IgD-negative memory B cell (primary cell): ENCODE data around the gene SLK. TPM values are rescaled to one million over a fixed set of nuclear protein-coding genes. Genes with fewer than 3 reads are reported as not detected.

ENCODE experiments used
- H3K27ac Mint-ChIP-seq, 3 donors: one replicate each; pipeline ENCODE4 v1.8.0; 2020 to 2022; ENCODE audit warnings: mild to moderate bottlenecking in 3 of 3, mixed read lengths in 3 of 3, moderate library complexity in 1 of 3
- H3K27me3 Mint-ChIP-seq: one replicate; pipeline ENCODE4 v1.8.0; 2021; ENCODE audit warnings: mixed read lengths
- H3K36me3 Mint-ChIP-seq: one replicate; pipeline ENCODE4 v1.8.0; 2020; ENCODE audit warnings: mild to moderate bottlenecking, mixed read lengths
- H3K4me1 Mint-ChIP-seq, 3 donors: one replicate each; pipeline ENCODE4 v1.8.0; 2020 to 2022; ENCODE audit warnings: mixed read lengths in 3 of 3, mild to moderate bottlenecking in 1 of 3
- H3K4me3 Mint-ChIP-seq, 4 donors: one replicate each; pipeline ENCODE4 v1.8.0; 2020 to 2022; ENCODE audit warnings: mild to moderate bottlenecking in 4 of 4, mixed read lengths in 4 of 4, moderate library complexity in 3 of 4
- H3K9me3 Mint-ChIP-seq, 3 donors: one replicate each; pipeline ENCODE4 v1.8.0; 2020 to 2021; ENCODE audit warnings: mixed read lengths in 3 of 3, mild to moderate bottlenecking in 1 of 3
- polyA plus RNA-seq: library from polyadenylated mRNA; unstranded; fragments of 300-500 nt; fragmentation: Illumina TruSeq; gene quantifications from one replicate; pipeline ENCODE4 v1.2.3, GENCODE V29; 2021

The SLK gene
- polyA plus RNA-seq, 1 donor from 2014 or later, result 3.0 TPM

DNA sequence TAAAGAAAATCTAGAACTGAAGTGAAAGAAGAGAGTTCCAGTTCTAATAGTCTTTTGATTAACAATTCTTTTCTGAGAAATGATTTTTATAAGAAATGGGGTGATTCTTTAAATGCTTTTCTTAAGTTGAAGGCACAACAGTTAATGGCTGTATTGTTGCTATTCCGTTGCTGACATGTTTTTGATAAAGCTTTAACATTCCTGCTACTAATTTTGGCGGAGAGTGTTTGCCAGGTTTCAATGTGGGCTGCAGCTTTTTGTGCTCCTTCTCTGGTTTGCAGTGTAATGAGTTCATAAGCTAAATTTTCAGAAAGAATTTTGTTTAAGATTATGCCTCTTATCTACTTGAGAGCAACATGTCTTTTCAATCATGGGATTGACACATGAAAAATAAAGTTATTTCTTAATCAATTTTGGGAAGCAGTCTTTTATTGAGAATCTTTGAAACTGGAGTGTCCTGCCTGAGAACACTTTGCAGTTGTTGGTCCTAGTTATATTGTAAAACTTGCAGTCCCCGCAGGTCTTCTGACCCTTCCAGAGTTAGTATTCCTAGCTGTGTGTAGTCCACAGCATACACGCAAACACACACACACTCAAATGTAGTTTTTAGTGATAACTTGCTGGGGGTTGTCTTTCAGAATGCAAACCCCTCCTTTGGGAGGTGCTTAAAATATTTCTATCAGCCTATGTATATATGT lies 62.0 kb downstream of the SLK start:
- Mint-ChIP-seq H3K4me1 (peaks cover 0 to 2% (median 0%) of the 10 kb centered on the region in 3 donors), H3K27ac (no peak overlapping the region), H3K9me3 (no peaks in the 10 kb centered on the region), H3K4me3 (no peak overlapping the region), H3K27me3 (no peaks in the 10 kb centered on the region), H3K36me3 (peaks cover 8% of the 10 kb centered on the region)

DNA sequence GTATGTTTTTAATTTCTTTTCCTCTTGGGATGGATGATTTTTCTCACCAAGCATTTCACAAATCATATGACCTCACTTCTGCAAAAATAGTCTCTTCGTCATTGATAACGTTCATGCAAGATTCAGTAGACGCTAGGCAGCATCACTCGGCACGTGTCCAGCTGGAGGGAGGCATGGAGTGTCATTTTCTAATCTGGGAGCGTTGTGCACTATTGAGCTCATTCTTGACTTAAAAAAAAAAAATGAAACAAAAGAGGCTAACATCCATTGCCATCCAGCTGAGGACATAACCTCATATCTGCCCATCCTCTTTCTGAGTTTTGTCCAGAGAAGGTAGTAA lies 62.6 kb downstream of the SLK start:
- Mint-ChIP-seq H3K4me3 (no peak overlapping the region), H3K27ac (no peak overlapping the region), H3K36me3 (peaks cover 8% of the 10 kb centered on the region), H3K9me3 (no peaks in the 10 kb centered on the region), H3K4me1 (peaks cover 0 to 3% (median 0%) of the 10 kb centered on the region in 3 donors), H3K27me3 (no peaks in the 10 kb centered on the region)

DNA sequence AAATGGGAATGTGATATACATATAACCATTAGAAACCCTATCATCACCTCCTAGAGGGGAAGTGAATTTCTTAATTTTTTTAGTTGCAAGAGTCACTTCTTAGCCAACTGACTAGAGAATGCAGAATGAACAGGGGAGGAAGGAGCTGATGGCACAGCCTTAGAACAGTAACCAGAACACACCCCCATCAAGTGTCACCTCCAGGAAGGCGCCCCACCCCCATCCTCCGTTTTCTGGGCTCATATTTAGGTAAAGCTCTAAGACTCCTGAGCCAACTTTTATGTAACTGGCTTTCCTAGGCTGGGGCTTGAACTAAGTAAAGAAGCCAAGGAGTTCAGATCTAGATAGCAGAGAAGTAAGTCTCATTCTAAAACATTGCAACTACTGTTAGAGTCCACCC lies 64.7 kb downstream of the SLK start:
- peaks cover 8% of the 10 kb centered on the region for H3K36me3 Mint-ChIP-seq
- H3K27me3 Mint-ChIP-seq, result no peaks in the 10 kb centered on the region
- no peaks in the 10 kb centered on the region for H3K9me3 Mint-ChIP-seq
- peak overlapping the region in 1 of 3 donors; percentile 59 for H3K27ac Mint-ChIP-seq
- no peak overlapping the region for H3K4me3 Mint-ChIP-seq
- H3K4me1 Mint-ChIP-seq, result peaks cover 0 to 3% (median 0%) of the 10 kb centered on the region in 3 donors

DNA sequence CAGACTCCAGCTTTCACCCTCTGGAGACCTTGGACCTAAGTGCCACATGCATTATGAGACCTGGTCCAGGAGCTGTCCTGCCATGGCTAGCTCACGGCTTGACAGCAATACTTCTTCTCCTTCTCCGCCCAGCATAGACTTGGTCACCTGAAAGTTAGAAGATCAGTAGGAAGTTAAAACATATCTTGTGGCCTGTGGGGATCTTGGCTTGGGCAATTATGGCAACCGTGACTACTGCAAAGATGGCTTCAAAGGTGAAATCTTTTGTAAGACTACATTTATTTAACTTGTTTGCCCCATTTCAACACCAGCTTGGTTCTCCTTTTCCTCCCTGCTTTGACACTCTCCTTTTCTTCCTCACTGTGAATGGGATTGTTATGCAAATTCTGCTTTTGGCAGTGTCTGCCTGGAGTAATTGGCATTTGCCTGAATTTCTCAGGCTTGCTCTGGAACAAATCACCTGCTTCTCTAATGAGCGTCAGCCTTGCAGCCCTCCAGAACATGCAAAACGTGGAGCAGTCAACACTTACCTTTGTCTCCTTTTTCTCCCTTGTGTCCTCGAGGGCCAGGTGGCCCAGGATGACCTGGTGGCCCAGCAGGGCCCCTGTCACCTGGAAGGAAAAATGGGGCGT lies 65.3 kb downstream of the SLK start:
- Mint-ChIP-seq H3K4me3 (no peak overlapping the region), H3K27ac (peak overlapping the region in 1 of 3 donors; percentile 3), H3K9me3 (no peaks in the 10 kb centered on the region)

DNA sequence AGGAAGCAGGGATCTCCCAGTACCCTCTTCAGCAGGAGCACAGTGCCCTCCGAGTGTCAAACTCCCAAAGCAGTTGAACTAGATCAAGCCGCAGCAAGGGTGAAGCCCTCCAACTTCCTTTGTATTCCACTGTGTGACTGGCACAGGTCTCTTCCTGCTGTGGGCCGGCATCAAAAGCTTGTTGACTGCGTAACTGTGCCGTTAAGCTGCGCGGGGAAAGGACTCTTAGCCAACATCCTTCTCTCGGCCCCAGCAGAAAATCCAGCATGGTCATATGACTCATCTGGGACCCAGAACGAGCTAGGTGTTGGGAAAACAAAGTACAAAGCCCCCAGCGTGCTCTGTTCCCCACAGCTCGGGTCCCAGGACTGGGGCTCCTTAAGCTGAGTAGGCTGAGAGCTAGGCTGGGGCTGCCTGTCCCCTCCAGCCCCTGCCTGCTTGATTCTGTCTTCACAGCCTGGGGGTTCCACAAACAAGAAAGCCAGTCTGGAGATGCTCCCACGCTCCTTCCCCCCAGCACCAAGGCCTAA lies 66.5 kb downstream of the SLK start:
- Mint-ChIP-seq H3K9me3 (no peaks in the 10 kb centered on the region), H3K27me3 (no peaks in the 10 kb centered on the region), H3K4me3 (no peak overlapping the region), H3K4me1 (peaks cover 0 to 3% (median 0%) of the 10 kb centered on the region in 3 donors), H3K36me3 (peaks cover 8% of the 10 kb centered on the region), H3K27ac (no peak overlapping the region)

More for the DNA sequence above, 65.3 kb downstream of the SLK start:
- H3K36me3 Mint-ChIP-seq, result peaks cover 8% of the 10 kb centered on the region
- H3K27me3 Mint-ChIP-seq, result no peaks in the 10 kb centered on the region
- peaks cover 0 to 3% (median 0%) of the 10 kb centered on the region in 3 donors for H3K4me1 Mint-ChIP-seq

DNA sequence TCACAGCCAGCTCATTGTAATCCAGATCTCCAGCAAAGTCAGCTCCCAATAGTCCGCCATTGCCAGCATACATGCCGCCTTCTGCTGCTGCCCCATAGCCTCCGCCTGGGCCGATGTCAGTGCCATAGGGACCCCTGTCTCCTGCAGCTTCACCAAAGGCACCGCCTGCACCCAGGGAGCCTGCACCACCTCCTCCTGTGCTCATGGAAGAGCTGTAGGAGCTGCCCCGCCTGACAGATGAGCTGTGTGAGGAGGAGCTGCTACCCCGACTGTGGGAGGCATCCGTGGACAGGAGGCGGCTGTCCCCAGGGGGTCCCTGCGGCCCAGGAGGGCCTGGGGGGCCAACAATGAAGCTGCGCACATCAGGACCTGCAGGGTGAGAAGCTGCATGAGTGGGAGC lies 67.0 kb downstream of the SLK start:
- Mint-ChIP-seq H3K9me3 (no peaks in the 10 kb centered on the region), H3K4me3 (no peak overlapping the region), H3K27ac (no peak overlapping the region), H3K36me3 (peaks cover 8% of the 10 kb centered on the region), H3K4me1 (peaks cover 0 to 3% (median 0%) of the 10 kb centered on the region in 3 donors), H3K27me3 (no peaks in the 10 kb centered on the region)

DNA sequence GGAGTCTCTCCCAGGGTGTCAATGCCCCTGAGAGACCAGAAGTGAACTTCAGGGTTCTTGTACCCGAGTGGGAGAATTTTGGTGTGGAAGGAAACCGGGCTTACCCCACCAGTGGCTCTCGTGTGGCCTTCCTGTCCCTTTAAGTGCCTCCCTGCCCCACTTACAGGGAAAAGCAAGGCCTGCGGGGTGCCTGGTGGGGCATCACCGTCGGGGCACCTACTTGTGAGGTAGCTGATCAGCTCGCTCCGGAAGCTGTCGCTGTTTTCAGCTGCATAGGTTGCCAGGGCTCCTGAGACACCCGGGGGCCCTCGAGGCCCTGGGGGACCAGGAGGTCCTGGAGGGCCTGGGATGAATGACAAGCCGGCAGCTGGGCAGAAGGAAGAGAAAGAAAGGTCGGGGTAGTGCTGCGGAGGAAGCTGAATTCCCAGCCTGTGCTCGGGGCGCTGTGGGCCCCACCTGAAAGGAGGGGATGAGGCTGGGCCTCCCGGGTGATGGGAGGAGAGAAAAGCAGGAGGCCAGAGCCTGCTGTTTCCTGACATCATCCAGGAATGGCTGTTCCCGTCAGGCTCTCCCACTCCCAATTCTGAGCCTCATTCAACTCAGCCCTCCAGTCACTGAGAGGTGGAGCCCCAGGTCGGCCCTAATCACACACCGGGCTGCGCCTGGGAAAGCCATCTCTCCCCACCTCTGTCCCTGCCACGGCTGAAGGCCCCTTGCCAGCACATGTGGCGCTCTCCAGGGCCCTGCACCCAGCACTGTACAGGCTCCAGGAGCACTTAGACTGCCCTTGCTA lies 67.7 kb downstream of the SLK start:
- no peaks in the 10 kb centered on the region for H3K27me3 Mint-ChIP-seq
- peaks cover 0 to 3% (median 0%) of the 10 kb centered on the region in 3 donors for H3K4me1 Mint-ChIP-seq
- no peak overlapping the region for H3K27ac Mint-ChIP-seq
- H3K9me3 Mint-ChIP-seq, result peaks cover 0 to 2% (median 0%) of the 10 kb centered on the region in 3 donors
- H3K36me3 Mint-ChIP-seq, result peaks cover 8% of the 10 kb centered on the region
- no peak overlapping the region for H3K4me3 Mint-ChIP-seq

DNA sequence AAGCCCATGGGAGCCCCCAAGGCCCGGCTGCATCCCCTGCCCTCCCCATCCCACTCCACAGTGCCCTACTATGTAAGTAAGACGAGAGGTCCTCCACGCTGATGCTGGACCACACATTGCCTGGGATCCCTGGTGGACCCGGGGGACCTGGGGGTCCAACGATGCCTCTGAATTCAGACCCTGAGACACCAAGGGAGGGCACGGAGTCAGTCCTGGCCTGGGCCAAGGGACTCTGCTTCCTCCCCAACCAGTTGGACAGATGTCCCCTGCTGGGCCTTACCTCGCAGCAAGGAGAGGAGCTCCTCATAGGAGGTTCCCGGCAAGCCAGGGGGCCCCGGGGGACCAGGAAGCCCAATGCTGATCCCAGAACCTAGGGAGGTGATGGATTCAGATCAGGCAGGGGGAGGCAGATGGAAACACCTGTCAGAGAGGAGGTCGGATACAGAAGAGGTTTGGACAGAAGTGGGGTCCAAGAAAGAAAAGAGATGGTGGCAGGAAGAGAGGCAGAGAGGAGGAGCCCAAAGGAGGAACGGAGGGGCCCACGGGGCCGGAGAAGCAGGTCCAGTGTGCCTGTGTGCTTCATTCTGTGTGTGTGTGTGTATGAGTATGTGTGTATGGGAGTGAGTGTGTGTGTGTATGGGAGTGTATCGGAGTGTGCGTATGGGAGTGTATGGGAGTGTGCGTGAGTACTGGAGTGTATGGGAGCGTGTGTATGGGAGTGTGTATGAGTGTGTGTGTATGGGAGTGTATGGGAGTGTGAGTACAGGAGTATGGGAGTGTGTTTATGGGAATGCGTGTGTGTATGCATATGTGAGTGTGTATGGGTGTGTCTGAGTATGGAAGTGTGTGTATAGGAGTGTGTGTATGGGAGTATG lies 68.5 kb downstream of the SLK start:
- H3K36me3 Mint-ChIP-seq, result peaks cover 9% of the 10 kb centered on the region
- no peaks in the 10 kb centered on the region for H3K27me3 Mint-ChIP-seq
- H3K27ac Mint-ChIP-seq, result peak overlapping the region in 1 of 3 donors; percentile 6
- H3K4me1 Mint-ChIP-seq, result peaks cover 0 to 3% (median 0%) of the 10 kb centered on the region in 3 donors
- no peak overlapping the region for H3K4me3 Mint-ChIP-seq
- H3K9me3 Mint-ChIP-seq, result peaks cover 0 to 2% (median 0%) of the 10 kb centered on the region in 3 donors

DNA sequence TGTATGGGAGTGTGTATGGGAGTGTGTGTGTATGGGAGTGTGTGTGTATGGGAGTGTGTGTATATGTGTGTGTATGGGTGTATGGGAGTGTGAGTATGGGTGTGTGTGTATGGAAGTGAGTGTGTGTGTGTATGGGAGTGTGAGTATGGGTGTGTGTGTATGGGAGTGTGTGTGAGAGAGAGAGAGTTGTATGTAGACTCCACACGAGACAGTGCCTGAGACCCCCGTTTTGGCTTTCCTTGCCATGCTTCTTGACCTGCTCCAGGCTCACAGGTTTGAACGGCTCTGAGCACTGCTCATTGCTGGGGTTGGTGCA lies 69.1 kb downstream of the SLK start:
- H3K36me3 Mint-ChIP-seq, result peaks cover 8% of the 10 kb centered on the region
- H3K4me3 Mint-ChIP-seq, result no peak overlapping the region
- peaks cover 2% of the 10 kb centered on the region for H3K27me3 Mint-ChIP-seq
- peaks cover 0 to 2% (median 0%) of the 10 kb centered on the region in 3 donors for H3K9me3 Mint-ChIP-seq
- H3K4me1 Mint-ChIP-seq, result peaks cover 0 to 3% (median 0%) of the 10 kb centered on the region in 3 donors
- H3K27ac Mint-ChIP-seq, result peak overlapping the region in 1 of 3 donors; percentile 6

DNA sequence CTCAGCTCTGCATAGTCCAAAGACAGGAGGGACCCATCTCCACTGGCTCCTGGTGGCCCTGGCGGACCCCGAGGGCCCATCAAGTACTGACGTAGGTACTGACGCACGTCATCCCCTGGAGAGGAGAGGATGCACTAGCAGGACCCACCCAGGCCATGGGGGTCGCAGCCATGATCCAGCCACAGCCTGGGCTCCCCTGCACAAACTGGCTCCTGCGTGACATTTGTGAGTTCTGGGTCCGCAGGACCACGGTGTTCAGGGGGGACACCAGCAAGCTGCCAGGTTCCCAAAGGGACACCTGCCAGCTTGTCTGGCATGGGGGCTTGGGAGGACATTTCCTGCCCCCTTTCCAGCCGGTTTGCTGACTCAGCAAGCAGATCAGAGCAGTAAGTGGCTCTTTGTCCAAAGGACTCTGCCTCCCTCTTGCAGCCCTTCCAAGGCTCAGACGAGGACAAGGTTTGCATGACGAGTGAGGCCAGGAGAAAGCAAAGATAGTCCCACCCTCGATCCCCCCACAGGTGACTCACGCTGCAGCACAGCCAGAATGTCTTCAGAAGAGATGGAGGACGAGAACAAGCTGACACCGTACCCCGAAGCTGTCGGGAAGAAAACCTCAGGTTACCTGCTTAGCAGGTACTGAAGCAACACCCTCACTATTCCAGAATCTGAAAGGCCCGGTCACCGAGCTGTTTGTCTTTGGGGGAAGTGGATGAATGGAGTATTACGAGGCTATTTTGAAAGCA lies 69.7 kb downstream of the SLK start:
- H3K9me3 Mint-ChIP-seq, result peaks cover 0 to 2% (median 0%) of the 10 kb centered on the region in 3 donors
- peaks cover 6% of the 10 kb centered on the region for H3K36me3 Mint-ChIP-seq
- H3K4me1 Mint-ChIP-seq, result peaks cover 0 to 3% (median 0%) of the 10 kb centered on the region in 3 donors
- H3K4me3 Mint-ChIP-seq, result no peak overlapping the region
- H3K27ac Mint-ChIP-seq, result no peak overlapping the region
- H3K27me3 Mint-ChIP-seq, result peaks cover 2% of the 10 kb centered on the region

DNA sequence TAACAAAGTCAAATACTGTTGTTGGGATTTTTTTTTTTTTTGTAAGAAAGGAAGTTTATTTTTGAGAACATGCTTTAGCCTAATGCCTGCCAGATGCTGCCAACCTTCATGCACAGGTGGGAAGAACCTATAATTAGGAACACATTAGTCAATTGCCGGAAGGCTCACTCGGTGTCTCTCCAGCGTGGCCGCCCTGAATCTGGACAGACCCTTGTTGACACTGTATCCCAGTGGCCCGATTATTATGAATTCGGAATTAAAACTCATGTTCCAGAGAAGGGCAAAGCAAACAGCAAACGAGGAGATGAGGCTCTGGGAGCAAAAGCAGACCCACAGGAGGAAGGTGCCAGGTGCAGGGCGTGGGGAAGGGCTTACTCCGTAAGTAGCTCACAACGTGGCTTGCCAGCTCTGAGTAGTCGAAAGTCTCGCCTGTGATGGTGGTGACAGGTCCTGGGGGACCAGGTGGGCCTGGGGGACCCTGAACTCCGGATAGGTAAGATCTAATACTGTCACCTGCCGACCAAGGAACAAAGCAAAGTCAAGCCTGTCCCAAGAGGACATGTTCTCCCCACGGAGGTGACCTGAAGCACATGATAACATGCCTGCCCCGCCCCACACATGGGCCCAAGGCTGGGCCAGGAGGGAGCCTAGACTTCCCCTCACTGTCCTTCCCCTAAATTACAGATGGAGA lies 70.5 kb downstream of the SLK start:
- H3K36me3 Mint-ChIP-seq, result peaks cover 6% of the 10 kb centered on the region
- peaks cover 0 to 3% (median 0%) of the 10 kb centered on the region in 3 donors for H3K4me1 Mint-ChIP-seq
- H3K9me3 Mint-ChIP-seq, result peaks cover 0 to 2% (median 0%) of the 10 kb centered on the region in 3 donors
- no peak overlapping the region for H3K4me3 Mint-ChIP-seq
- peaks cover 2% of the 10 kb centered on the region for H3K27me3 Mint-ChIP-seq
- H3K27ac Mint-ChIP-seq, result no peak overlapping the region

DNA sequence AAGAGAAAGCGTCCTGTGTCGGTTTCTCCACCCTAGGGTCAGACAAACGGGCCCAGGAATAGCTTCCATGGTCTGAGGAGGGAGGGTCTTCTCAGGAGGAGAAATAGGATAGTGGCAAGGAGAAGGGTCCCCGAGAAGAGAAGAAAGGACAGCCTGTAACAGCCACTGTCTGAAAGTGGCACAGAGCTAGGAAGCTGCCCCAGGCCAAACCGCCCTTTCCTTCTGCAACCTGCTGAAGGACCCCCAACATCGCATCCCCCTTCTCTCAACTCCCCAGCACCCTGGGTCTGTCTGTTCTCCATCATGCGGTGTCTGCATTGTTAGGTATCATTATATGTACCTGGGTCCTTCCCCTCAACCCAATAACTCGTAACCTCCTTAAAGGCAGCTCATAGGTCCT lies 71.6 kb downstream of the SLK start:
- peaks cover 0 to 3% (median 0%) of the 10 kb centered on the region in 3 donors for H3K4me1 Mint-ChIP-seq
- no peak overlapping the region for H3K4me3 Mint-ChIP-seq
- peaks cover 7% of the 10 kb centered on the region for H3K36me3 Mint-ChIP-seq
- H3K27ac Mint-ChIP-seq, result no peak overlapping the region
- peaks cover 0 to 2% (median 0%) of the 10 kb centered on the region in 3 donors for H3K9me3 Mint-ChIP-seq
- peaks cover 2% of the 10 kb centered on the region for H3K27me3 Mint-ChIP-seq

DNA sequence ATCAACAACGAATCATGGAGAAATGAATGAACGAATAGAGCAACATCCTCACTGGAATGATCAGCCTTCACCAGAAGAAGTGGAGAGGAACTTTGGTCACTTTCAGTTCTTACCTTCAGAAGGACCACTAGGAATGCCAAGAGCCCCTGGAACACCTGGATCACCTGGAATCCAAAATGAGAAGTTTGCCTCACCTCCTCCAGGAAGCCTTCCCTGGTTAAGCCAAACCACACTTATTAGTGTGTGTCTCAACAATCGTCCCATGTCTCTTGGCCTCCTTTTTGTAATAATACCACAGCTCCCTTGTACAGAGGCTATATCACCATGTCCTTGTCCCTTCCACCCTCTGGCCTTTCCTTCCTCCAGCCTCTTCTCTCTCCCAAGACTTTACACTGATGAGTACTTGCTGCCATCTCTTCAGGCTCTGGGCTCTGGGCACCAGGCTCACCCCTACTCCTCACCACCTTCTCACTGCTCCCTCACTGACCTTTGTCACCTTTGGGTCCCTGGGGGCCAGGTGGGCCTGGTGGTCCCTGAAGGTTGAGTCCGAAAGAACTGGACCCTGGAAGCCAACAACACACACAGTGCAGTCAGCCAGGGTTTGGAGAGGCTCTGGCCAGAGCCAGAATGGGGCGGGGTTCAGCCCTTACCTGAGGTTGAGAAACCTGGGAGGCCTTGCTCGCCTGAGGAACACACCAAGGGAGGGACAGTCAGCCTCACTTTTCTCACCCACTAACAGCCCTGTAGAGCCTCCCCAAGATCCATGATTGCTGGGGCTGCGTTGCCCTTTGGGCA lies 72.2 kb downstream of the SLK start:
- peaks cover 0 to 2% (median 0%) of the 10 kb centered on the region in 3 donors for H3K9me3 Mint-ChIP-seq
- no peaks in the 10 kb centered on the region for H3K4me1 Mint-ChIP-seq
- no peak overlapping the region for H3K27ac Mint-ChIP-seq
- no peak overlapping the region for H3K4me3 Mint-ChIP-seq
- peaks cover 4% of the 10 kb centered on the region for H3K36me3 Mint-ChIP-seq
- peaks cover 2% of the 10 kb centered on the region for H3K27me3 Mint-ChIP-seq
